GM18867 (cell line): Measurements from ENCODE around the gene MAGEA4.
"Not testable (repeated sequence)": the region's sequence is repeated elsewhere in the genome, so short reads cannot be mapped to it uniquely, and the experiment has no call there.

Experiments
- ATAC-seq: cut with Tn5 transposase; IDR thresholded peaks from one replicate; pipeline ENCODE4 v1.9.1; 2021; ENCODE audit warnings: mild to moderate bottlenecking, moderate library complexity; ENCODE audit not compliant: unreplicated experiment

Gene MAGEA4, protein sequence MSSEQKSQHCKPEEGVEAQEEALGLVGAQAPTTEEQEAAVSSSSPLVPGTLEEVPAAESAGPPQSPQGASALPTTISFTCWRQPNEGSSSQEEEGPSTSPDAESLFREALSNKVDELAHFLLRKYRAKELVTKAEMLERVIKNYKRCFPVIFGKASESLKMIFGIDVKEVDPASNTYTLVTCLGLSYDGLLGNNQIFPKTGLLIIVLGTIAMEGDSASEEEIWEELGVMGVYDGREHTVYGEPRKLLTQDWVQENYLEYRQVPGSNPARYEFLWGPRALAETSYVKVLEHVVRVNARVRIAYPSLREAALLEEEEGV

DNA sequence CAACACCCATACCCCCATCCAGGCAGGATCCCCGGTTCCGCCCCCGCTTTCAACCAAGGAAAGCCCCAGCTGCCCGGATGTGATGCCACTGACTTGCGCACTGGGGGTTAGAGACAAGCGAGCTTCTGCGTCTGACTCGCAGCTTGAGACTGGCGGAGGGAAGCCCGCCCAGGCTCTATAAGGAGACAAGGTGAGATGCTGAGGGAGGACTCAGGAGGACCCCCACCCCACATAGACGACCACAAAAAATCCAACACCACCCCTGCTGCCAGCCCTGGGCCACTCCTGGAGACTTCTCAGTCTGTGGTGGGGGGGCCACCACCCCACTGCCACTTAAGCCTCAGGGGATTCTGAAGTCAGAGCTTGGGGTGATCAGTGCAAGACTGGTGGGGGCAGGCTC is at the start of gene MAGEA4:
Gene MAGEA4, plus strand, starts transcription at position 110 of the 400 bp plus-strand sequence. CDS start 10,776 bp downstream, outside the sequence.
- no peak for ATAC-seq

DNA sequence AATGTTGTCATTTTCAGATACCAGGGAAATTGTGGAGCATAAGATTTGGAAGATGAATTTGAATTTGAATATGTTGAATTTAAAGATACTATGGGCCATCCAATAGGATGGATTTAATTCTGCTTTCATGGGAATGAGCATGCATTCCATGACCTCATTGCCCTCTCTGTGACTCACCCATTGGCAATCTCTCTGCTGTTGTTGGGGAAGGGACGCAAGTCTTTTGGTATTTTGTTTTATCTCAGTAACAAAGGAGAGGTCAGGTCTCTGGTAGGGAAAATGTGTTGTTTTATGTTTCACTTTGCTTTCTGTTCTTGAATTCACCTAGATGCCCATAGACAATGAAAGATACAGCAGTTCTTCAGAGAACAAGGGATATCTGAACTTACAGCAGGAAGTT is 42.1 kb upstream of the MAGEA4 start:
- ATAC-seq: no peak

- no peak for ATAC-seq
These were observed 41.4 kb upstream of the MAGEA4 start for GRCh38 chrX:151871244-151871643.

GRCh38 chrX:151873096-151873495 is 39.6 kb upstream of the MAGEA4 start:
- ATAC-seq: no peak

- ATAC-seq: no peak
These were observed 37.2 kb upstream of the MAGEA4 start for GRCh38 chrX:151875270-151876026.

DNA sequence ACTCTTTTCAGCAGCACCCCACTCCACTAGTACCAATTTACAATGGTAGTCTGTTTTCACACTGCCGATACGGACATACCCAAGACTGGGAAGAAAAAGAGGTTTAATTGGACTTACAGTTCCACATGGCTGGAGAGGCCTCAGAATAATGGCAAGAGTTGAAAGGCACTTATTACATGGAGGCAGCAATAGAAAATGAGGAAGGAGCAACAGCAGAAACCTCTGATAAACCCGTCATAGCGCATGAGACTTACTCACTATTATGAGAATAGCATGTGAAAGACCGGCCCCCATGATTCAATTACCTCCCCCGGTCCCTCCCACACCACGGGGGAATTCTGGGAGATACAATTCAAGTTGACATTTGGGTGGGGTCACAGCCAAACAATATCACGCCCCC is 34.1 kb upstream of the MAGEA4 start:
- ATAC-seq: no peak

GRCh38 chrX:151879856-151880255 is 32.8 kb upstream of the MAGEA4 start:
- no peak for ATAC-seq

DNA sequence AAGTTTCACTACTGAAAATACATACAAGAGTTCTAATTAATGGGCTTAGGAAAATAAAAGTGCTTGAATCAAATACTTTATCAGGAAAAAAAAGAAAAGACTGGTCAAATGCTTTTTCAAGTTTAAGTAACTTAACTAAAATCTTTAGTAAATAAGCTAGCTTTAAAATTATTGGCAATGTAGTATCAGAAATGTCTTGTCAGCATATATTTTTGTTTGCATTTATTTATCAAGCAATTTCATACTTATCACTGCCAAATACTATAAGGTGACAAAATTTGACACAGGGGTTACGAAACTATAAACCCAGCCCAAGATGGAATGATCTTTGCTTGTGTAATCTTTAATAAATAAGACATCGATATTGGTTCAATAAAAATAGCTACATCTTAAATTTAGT is 31.8 kb upstream of the MAGEA4 start:
- ATAC-seq: no peak

- ATAC-seq: no peak
These were observed 23.3 kb upstream of the MAGEA4 start for GRCh38 chrX:151889421-151889820.

DNA sequence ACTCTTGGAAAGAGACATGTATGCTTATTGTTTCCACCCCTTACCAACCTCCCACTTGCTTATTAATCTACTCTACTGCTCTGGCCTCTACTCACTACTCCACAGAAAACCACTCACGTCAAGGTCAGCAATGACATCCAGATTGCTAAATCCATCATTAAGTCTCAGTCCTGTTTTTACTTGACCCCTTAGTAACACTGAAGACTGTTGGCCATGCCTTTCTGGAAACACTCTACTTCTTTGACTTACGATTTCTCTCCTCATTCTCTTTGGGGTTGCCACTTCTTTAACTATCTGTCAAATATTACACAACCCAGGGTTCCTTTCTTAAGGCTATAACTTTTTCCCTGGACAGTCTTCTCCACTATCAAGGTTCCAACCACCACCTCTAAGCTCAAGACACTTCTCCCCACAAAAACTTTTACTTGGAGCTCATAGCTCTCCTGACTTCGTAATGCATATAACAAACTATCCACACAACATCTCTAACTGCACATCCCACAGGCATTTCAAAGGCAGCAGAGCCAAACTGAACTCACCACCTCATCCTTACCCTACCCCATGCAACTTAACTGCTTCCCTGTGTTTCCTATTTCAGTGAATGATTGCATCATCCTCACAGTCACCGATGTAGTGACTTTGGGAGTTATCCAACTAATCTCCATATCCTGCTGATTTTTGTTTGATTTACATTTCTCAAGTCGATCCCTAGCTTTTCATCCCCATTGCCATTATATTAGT is 15.8 kb upstream of the MAGEA4 start:
- ATAC-seq: no peak

- ATAC-seq: no peak
These were observed 13.1 kb upstream of the MAGEA4 start for GRCh38 chrX:151899622-151900021.

- ATAC-seq: no peak
These were observed 10.9 kb upstream of the MAGEA4 start for GRCh38 chrX:151901826-151902225.

GRCh38 chrX:151902813-151903591 is 9.7 kb upstream of the MAGEA4 start:
- ATAC-seq: no peak

- no peak for ATAC-seq
These were observed 7.7 kb upstream of the MAGEA4 start for GRCh38 chrX:151904989-151905388.

GRCh38 chrX:151912221-151912620 is 468 bp upstream of the MAGEA4 start:
- no peak for ATAC-seq

DNA sequence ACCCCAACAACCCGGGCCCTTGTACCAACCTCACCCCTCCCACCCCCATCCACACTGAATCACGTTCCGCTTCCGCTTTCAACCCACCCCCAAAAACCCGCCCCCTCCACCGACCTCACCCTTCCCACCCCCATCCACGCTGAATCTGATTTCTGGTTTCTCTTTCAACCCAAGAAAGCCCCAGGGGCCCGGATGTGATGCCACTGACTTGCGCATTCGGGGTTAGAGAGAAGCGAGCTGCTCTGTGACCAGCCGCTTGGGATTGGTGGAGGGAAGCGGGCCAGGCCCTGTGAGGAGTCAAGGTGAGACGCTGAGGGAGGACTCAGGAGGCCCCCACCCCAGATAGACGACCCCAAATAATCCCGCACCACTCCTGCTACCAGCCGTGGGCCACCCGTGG is 6.0 kb downstream of the MAGEA4 start:
- not testable (repeated sequence) for ATAC-seq

GRCh38 chrX:151919610-151920009 is 6.9 kb downstream of the MAGEA4 start:
- ATAC-seq: no peak

- no peak for ATAC-seq
These were observed 7.4 kb downstream of the MAGEA4 start for GRCh38 chrX:151920101-151920500.

DNA sequence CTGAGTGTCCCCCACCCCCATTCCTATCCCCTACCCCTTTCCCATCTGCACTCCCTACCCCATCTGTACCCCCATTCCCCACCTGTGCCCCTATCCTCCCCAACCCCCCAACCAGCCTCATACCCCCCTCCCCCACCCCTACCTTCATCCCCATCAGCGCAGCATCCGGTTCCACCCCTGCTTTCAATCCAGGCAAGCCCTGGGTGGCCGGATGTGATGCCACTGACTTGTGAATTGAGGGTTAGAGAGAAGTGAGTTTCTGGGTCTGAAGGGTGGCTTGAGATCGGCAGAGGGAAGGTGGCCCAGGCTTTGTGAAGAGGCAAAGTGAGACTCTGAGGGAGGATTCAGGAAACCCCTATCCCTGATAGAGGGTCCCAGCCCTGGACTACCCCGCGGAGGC is 7.8 kb downstream of the MAGEA4 start:
- no peak for ATAC-seq

- ATAC-seq: no peak
These were observed 8.6 kb downstream of the MAGEA4 start for GRCh38 chrX:151921292-151921691.

DNA sequence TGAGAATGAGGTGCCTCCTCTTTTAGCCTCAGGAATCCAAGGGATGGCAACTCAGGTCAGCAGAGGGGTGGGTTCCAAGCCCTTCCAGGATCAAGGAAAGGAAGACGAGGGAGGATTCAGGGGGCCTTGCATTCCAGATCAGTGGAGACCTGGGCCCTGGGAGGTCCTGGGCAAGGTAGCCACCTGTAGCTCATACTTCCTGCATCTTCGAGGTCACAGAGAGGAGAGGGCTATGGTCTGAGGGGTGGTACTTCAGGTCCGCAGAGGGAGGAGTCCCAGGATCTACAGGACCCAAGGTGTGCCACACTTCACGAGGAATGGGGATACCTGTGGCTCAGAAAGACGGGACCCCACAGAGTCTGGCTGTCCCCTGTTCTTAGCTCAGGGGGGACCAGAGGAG is 9.2 kb downstream of the MAGEA4 start:
- no peak for ATAC-seq
